Measurements from ENCODE around the gene CPNE7.

GRCh38 chr16:89583197-89583894 is 7.8 kb downstream of the CPNE7 start:
- no peak for TF ChIP-seq CTCF (IDR thresholded peaks at IDR 0.05)
- no peak for TF ChIP-seq EP300 (IDR thresholded peaks at IDR 0.05)
- TF ChIP-seq POLR2A (IDR thresholded peaks at IDR 0.05): no peak
